Activated T-cell treated with anti-CD3 and anti-CD28 coated beads, Interleukin-2, amount 50 U/mL, for 4 hours (primary cell): ENCODE data around the gene TMEM130. TPM values are rescaled to one million over a fixed set of nuclear protein-coding genes. Genes with fewer than 3 reads are reported as not detected.
"Not testable (repeated sequence)": the region's sequence is repeated elsewhere in the genome, so short reads cannot be mapped to it uniquely, and the experiment has no call there.

Source experiments
- ATAC-seq, 2 donors: fragments of 200-7000 bp; cut with Tn5 transposase; one replicate each; pipeline ENCODE4 v1.10.0; 2021
- DNase-seq: peaks from one replicate; pipeline ENCODE4 v3.0.0-alpha.2; 2020
- H3K27me3 Mint-ChIP-seq: one replicate; pipeline ENCODE4 v1.8.0; 2021; ENCODE audit warnings: low read depth, mixed read lengths
- H3K36me3 Mint-ChIP-seq: one replicate; pipeline ENCODE4 v1.8.0; 2022; ENCODE audit warnings: mixed read lengths; ENCODE audit not compliant: insufficient read depth
- H3K4me1 Mint-ChIP-seq: one replicate; pipeline ENCODE4 v1.8.0; 2021; ENCODE audit warnings: low read depth, mixed read lengths
- H3K4me3 Mint-ChIP-seq: one replicate; pipeline ENCODE4 v1.8.0; 2021; ENCODE audit warnings: mild to moderate bottlenecking, moderate library complexity, mixed read lengths
- H3K9me3 Mint-ChIP-seq: one replicate; pipeline ENCODE4 v1.8.0; 2021; ENCODE audit warnings: mixed read lengths
- total RNA-seq, 3 donors: library from RNA; stranded (reverse); gene quantifications; one replicate each; pipeline ENCODE4 v1.2.1, GENCODE V29; 2021

TMEM130 gene
- total RNA-seq, 3 donors from 2014 or later = not detected

DNA sequence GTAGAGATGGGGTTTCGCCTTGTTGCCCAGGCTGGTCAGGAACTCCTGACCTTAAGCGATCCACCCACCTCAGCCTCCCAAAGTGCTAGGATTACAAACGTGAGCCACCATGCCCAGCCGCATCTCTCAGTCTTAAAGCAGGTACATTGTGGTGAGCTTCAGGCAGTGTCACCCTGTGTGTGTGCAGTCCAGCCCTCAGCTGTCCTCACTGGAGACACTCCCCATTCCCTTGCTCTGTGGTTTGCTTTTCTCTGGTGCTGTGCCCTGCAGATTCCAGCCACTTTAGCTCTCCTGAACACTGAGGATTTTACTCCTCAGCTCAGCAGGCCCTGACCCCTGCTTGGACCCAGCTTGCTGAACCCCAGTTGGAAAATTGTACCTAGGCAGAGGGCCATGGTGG lies 14.6 kb upstream of the TMEM130 start:
- ATAC-seq (no peak), DNase-seq (no peak)
- Mint-ChIP-seq H3K4me3 (no peak overlapping the region), H3K36me3 (peaks cover 32% of the 10 kb centered on the region), H3K9me3 (no peaks in the 10 kb centered on the region), H3K4me1 (peaks cover 48% of the 10 kb centered on the region), H3K27me3 (no peaks in the 10 kb centered on the region)

DNA sequence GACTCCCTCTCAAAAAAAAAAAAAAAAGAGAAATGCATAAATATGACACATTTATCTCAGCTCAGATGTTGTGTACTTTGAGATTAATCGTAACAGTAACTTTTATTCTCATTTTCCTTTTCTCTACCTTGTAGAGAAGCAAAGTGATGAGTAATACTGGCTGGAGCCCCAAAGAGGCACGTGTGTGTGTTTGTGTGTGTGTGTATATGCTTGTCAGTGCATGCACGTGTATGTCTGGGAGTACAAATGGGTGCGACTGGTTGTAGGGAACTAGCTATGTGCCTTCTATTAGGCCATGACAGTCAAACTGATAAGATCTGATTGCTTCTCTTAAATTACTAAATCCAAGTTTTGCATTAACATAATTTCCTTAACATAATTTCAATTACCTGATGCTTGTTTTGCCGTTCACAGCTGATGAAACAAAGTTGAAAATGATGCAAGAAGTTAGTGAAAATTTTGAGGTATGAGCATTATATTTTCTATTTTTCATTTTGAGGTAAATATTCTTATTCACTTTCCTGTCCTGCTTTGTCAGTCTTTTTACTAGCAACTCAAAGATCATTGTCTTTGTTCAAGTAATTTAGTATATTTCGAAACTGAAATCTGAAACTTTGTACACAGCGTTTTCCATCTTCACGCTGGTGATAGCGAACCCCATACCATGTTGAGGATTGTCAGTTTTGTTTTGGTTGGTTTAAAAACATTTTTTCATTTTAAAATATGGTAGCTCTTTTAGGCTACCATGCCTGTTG lies 11.9 kb upstream of the TMEM130 start:
- Mint-ChIP-seq H3K36me3 (peaks cover 25% of the 10 kb centered on the region), H3K9me3 (no peaks in the 10 kb centered on the region), H3K4me1 (peaks cover 41% of the 10 kb centered on the region), H3K4me3 (peak overlapping the region; percentile 43), H3K27me3 (no peaks in the 10 kb centered on the region)
- ATAC-seq = no peak
- DNase-seq = no peak

DNA sequence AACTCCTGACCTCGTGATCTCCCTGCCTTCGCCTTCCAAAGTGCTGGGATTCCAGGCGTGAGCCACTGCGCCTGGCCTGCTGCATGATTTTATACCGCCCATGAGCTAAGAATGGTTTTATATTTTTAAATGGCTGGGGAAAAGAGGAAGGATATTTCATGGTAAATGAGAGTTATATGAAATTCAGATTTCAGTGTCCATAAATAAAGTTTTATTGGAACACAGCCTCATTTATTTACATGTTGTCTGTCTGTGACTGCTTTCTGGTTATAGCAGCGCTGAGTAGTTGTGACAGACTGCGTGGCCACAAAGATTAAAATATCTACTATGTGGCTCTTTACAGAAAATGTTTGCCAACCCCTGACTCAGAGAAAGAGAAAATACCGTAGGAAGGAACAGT lies 10.7 kb upstream of the TMEM130 start:
- peaks cover 41% of the 10 kb centered on the region for H3K4me1 Mint-ChIP-seq
- peaks cover 22% of the 10 kb centered on the region for H3K36me3 Mint-ChIP-seq
- DNase-seq (no peak), ATAC-seq (no peak)
- peaks cover 1% of the 10 kb centered on the region for H3K27me3 Mint-ChIP-seq
- peak overlapping the region; percentile 88 for H3K4me3 Mint-ChIP-seq
- H3K9me3 Mint-ChIP-seq = no peaks in the 10 kb centered on the region

DNA sequence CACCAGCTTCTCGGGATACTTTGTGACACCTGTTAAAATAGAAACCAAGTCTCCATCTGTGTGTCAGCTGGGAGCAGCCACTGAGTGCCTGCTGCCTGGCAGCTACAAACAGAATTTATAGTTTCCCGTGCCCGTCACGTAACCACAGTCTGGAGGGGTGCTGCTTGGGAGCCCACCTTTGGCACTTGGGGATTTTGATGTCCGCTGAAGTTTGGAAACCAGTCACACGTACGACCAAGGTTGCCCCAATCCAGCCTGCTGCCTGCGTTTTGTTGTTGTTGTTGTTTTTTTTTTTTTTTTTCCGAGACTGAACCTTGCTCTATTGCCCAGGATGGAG lies 10.1 kb upstream of the TMEM130 start:
- ATAC-seq = no peak
- H3K9me3 Mint-ChIP-seq = no peaks in the 10 kb centered on the region
- peaks cover 22% of the 10 kb centered on the region for H3K36me3 Mint-ChIP-seq
- no peak for DNase-seq
- H3K4me1 Mint-ChIP-seq = peaks cover 41% of the 10 kb centered on the region
- H3K27me3 Mint-ChIP-seq = peaks cover 3% of the 10 kb centered on the region
- peak overlapping the region; percentile 88 for H3K4me3 Mint-ChIP-seq

DNA sequence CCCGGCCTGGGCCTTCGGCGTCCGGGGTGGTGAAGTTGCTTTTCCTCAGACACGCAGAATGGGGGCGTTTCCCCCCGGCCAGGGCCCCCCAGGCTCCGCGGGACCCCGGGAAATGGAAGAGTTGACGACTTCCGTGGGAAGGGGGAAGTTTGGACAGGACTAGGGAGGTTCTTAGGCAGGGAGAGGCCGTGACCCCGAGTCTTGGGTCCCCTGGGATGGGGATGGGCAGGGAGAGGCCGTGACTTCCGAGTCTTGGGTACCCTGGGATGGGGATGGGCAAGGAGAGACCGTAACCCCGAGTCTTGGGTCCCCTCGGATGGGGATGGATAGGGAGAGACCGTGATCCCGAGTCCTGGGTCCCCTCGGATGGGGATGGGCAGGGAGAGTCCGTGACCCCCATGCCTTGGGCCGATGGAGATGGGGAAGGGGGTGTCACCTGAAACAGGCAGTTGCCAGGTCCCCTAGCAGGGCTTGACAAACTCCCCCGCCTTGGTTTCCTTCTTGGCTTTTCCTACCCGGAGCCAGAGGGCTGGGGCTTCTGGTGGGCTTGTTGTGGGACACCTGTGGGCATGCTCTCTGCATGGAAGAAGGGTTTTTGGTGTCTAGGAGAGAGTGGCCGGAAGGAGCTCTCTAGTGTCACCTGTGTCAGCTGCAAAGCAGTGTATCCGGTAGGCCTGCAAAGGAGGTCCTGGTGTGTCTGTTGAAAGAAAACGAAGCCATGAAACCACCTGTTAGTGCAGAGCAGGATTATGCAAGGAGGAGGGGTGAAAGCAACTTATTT lies 9.6 kb upstream of the TMEM130 start:
- ATAC-seq (peak; percentile 71 to 72), DNase-seq (peak; percentile 58)
- H3K27me3 Mint-ChIP-seq = peaks cover 3% of the 10 kb centered on the region
- peaks cover 39% of the 10 kb centered on the region for H3K4me1 Mint-ChIP-seq
- H3K9me3 Mint-ChIP-seq = no peaks in the 10 kb centered on the region
- peaks cover 21% of the 10 kb centered on the region for H3K36me3 Mint-ChIP-seq
- peak overlapping the region; percentile 88 for H3K4me3 Mint-ChIP-seq

DNA sequence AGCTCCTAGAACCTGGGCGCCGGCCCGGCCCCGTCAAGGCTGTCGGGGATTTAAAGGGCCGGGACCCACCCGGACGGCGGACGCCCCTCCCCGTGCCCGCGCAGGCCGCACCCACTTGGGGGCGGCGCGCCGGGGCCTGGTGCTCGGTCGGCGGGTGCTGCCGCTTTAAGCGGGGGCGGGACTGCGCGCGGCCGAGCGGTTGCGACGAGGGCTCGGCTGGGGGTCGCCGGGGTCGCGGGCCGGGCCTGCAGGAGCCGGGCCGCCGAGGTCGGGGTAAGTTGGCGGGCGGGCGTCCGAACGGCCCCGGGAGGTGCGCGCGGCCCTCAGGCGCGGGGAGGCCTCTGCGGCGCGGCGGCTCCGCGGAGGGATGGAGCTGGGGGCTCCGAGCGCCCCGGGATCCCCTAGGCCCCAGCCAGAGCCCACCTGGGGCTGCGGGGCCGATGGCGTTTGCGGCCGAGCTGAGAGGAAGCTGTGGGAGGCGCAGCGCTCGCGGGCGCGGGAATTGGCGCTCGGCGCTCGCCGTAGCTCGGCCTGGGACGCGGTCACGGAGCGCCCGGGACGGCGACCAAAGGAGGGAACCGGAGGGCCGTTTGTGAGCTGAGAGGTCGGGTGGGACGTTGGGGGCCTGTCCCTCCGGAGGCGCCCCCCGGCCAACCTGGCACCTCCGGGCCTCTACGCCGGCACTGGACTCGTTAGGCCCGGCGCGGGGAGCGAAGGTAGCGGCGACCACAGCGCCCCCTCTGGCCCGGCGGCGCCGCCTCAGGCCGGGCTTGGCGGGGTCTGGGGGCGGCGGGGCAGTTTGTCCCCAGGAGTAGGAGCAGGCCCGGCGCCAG lies 8.8 kb upstream of the TMEM130 start, which contains the start of gene TRRAP:
TRRAP (plus strand) TSS at position 168 of the 833 bp plus-strand sequence. CDS start 2,619 bp downstream, outside the sequence.
- no peaks in the 10 kb centered on the region for H3K9me3 Mint-ChIP-seq
- H3K36me3 Mint-ChIP-seq = peaks cover 13% of the 10 kb centered on the region
- peaks cover 3% of the 10 kb centered on the region for H3K27me3 Mint-ChIP-seq
- DNase-seq = peak; percentile 71
- H3K4me1 Mint-ChIP-seq = peaks cover 35% of the 10 kb centered on the region
- peak within 1 kb of the TSS; percentile 88 for H3K4me3 Mint-ChIP-seq
- peak; percentile 82 for ATAC-seq

DNA sequence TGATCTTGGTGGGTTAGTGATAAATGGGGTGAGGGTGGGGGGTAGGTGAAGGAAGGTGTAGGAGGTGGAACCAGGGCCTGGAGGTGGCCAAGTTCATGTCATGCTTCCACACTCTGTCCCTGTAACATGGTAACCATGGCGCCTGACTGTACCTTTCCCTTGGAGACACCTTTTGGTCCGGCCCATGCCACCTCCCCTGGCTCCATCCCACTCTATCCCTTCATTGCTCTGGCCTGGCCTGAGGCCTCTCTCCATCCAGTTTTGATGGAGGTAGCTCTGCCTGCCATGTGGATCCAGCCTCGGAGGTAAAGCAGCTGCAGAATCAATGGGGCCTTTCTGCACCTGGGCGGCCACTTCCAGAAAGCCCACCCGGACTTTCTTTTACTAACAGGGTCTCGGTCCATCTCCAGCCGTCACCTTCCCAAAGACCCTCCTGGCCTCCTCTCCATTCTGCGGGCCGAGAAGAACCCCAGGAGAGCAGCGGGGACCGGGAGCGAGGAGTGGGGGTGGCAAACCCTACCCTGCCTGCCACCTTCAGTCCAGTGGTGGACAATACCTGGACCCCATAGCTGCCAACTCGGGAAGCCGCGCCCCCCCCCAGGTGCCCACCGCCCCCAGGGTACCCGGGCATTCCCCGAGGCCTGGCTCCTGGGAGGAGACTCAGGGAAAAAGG lies 8.0 kb upstream of the TMEM130 start:
- DNase-seq (no peak), ATAC-seq (no peak)
- H3K36me3 Mint-ChIP-seq = peaks cover 8% of the 10 kb centered on the region
- no peaks in the 10 kb centered on the region for H3K9me3 Mint-ChIP-seq
- H3K4me1 Mint-ChIP-seq = peaks cover 34% of the 10 kb centered on the region
- peaks cover 3% of the 10 kb centered on the region for H3K27me3 Mint-ChIP-seq
- peak overlapping the region; percentile 68 for H3K4me3 Mint-ChIP-seq

DNA sequence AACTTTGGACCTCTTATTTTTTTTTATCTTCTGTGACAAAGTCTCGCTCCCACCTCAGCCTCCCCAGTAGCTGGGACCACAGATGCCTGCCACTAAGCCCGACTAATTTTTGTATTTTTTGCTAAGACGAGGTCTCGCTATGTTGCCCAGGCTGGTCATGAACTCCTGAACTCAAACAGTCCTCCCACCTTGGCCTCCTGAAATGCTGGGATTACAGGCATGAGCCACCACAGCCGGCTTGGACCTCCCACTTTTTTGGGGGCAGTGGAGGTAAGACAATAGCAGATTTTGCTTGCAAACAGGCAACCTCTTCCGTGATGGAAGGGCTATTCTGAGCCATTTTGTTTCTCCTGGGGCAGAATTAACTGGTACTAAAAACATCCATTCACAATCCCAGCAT lies 7.3 kb upstream of the TMEM130 start:
- Mint-ChIP-seq H3K27me3 (peaks cover 3% of the 10 kb centered on the region), H3K9me3 (no peaks in the 10 kb centered on the region), H3K36me3 (peaks cover 7% of the 10 kb centered on the region), H3K4me1 (peaks cover 29% of the 10 kb centered on the region), H3K4me3 (peak overlapping the region; percentile 68)
- no peak for ATAC-seq
- DNase-seq = no peak

DNA sequence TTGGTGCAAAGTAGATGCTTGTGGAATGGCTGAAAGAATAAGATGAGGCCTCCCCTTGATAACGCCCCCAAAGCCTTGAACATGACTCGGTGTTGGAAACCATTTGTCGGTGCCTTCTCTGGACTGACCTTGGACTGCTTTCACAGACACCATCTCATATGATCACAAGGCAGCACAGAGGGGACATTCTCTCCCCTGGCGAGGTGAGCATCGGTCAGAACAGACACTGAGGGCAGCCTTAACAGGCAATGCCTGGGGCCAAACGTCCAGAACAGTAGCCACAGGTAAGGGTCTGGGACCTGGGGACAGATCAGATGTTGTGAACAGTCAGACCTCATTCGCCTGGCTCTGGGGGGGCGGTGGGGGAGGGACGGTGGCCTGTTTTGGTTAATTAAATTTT lies 5.7 kb upstream of the TMEM130 start:
- no peak overlapping the region for H3K4me3 Mint-ChIP-seq
- H3K27me3 Mint-ChIP-seq = peaks cover 7% of the 10 kb centered on the region
- ATAC-seq (no peak), DNase-seq (no peak)
- peaks cover 15% of the 10 kb centered on the region for H3K4me1 Mint-ChIP-seq
- H3K9me3 Mint-ChIP-seq = no peaks in the 10 kb centered on the region
- H3K36me3 Mint-ChIP-seq = no peaks in the 10 kb centered on the region

DNA sequence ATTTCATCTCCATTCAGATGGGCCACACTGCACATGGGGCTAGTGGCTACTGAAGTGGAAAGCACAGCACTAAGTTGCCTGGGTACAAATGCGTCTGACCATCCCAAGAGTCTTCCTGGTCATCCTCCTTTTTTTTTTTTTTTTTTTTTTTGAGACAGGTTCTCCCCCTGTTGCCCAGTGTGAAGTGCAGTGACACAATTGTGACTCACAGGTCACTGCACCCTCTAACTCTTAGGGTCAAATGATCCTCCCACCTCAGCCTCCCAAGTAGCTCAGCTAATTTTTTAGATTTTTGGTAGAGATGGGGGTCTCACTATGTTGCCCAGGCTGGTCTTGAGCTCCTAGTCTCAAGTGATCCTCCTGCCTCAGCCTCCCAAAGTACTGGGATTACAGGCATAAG lies 5.1 kb upstream of the TMEM130 start:
- Mint-ChIP-seq H3K9me3 (no peaks in the 10 kb centered on the region), H3K36me3 (no peaks in the 10 kb centered on the region), H3K4me3 (no peak overlapping the region), H3K27me3 (peaks cover 9% of the 10 kb centered on the region), H3K4me1 (peaks cover 13% of the 10 kb centered on the region)
- ATAC-seq (no peak), DNase-seq (no peak)

DNA sequence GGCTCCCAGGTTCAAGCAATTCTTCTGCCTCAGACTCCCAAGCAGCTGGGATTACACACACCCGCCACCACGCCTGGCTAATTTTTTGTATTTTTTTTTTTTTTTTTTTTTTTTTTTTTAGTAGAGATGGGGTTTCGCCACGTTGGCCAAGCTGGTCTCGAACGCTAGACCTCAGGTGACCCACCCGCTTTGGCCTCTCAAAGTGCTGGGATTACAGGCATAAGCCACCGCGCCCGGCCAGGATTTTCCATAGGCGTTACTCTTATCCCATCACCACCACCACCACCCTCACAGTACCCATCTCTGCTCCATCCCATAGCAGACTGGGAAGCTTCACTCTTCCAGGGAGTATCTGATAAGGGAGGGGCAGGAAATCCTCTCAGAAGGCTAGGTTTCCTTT lies 3.8 kb upstream of the TMEM130 start:
- ATAC-seq, H3K4me1 Mint-ChIP-seq, H3K36me3 Mint-ChIP-seq, H3K9me3 Mint-ChIP-seq, DNase-seq, H3K4me3 Mint-ChIP-seq: not testable (repeated sequence)
- H3K27me3 Mint-ChIP-seq = peaks cover 15% of the 10 kb centered on the region

DNA sequence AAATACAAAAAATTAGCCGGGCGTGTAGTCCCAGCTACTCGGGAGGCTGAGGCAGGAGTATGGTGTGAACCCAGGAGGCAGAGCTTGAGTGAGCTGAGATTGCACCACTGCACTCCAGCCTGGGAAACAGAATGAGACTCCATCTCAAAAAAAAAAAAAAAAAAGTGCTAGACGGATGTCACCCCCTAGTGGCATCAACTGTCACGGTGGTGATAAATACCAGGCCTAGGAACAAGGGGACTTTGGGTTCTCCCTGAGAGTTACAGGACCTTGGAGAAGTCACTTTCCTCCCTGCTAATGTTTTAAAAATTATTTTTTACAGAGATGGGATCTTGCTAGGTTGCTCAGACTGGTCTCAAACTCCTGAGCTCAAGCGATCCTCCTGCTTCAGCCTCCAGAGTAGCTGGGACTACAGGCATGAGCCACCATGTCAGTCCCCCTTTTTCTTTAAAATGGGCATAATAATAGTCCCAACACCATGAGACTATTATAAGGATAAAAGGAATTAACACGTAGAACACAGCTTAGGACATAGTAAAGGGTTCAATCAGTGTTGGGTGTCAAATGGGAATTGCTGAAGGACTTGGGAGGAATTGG lies 2.6 kb upstream of the TMEM130 start:
- DNase-seq = no peak
- ATAC-seq = no peak
- Mint-ChIP-seq H3K27me3 (peaks cover 15% of the 10 kb centered on the region), H3K4me3 (no peak overlapping the region), H3K9me3 (no peaks in the 10 kb centered on the region), H3K4me1 (peaks cover 7% of the 10 kb centered on the region), H3K36me3 (no peaks in the 10 kb centered on the region)

DNA sequence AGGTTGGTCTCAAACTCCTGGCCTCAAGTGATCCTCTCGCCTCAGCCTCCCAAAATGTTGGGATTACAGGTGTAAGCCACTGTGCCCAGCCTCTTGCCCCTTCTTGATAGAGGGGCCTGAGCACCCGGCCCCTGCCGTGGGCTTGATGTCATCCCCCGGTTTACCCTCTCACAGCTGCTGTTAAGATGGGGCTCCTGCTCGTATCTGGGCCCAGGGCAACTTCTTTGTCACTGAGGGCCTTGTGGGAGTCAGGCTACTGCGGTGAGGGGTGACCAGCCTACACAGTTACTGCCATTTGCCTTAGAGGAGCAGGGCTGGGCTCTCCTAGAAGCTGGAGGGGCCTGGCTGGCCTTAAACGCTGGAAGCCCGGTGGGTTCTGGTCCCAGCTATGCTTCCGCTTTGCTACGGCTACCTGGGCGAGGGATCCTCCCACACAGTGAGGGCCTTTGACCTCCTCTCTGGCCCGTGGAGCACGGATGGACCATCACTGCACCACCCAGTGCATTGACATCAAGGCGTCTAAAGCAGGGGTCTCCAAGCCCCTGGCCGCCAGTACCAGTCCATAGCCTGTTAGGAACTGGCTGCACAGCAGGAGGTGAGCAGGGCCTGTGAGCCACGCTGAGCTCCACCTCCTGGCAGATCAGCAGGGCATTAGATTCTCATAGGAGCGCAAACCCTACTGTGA lies 1.1 kb upstream of the TMEM130 start:
- no peak for DNase-seq
- Mint-ChIP-seq H3K4me3 (peak overlapping the region; percentile 71), H3K4me1 (peaks cover 4% of the 10 kb centered on the region), H3K27me3 (peaks cover 15% of the 10 kb centered on the region), H3K36me3 (no peaks in the 10 kb centered on the region), H3K9me3 (no peaks in the 10 kb centered on the region)
- ATAC-seq = no peak
